Measurements from ENCODE around the gene PCOLCE2.

Gene PCOLCE2

GRCh38 chr3:142914286-142914811 is 25.5 kb upstream of the PCOLCE2 start:
- no peak for DNase-seq (ENCODE audit: low read depth)
- TF ChIP-seq CTCF (IDR thresholded peaks at IDR 0.05; ENCODE audit: insufficient read depth, low read depth, low read length, missing control alignments): no peak
- H3K4me3 ChIP-seq (ENCODE audit: low read length): no peak overlapping the region

GRCh38 chr3:142913432-142913831 is 24.5 kb upstream of the PCOLCE2 start:
- TF ChIP-seq CTCF (IDR thresholded peaks at IDR 0.05; ENCODE audit: insufficient read depth, low read depth, low read length, missing control alignments): no peak
- H3K4me3 ChIP-seq (ENCODE audit: low read length): no peak overlapping the region
- DNase-seq (ENCODE audit: low read depth): no peak

- H3K4me3 ChIP-seq (ENCODE audit: low read length): no peak overlapping the region
- TF ChIP-seq CTCF (IDR thresholded peaks at IDR 0.05; ENCODE audit: insufficient read depth, low read depth, low read length, missing control alignments): no peak
- no peak for DNase-seq (ENCODE audit: low read depth)
These were observed 23.7 kb upstream of the PCOLCE2 start for GRCh38 chr3:142912402-142913172.

- DNase-seq (ENCODE audit: low read depth): no peak
- H3K4me3 ChIP-seq (ENCODE audit: low read length): no peak overlapping the region
- TF ChIP-seq CTCF (IDR thresholded peaks at IDR 0.05; ENCODE audit: insufficient read depth, low read depth, low read length, missing control alignments): no peak
These were observed 21.4 kb upstream of the PCOLCE2 start for GRCh38 chr3:142910280-142910679.

GRCh38 chr3:142909282-142909681 is 20.4 kb upstream of the PCOLCE2 start:
- no peak for DNase-seq (ENCODE audit: low read depth)
- TF ChIP-seq CTCF (IDR thresholded peaks at IDR 0.05; ENCODE audit: insufficient read depth, low read depth, low read length, missing control alignments): no peak
- H3K4me3 ChIP-seq (ENCODE audit: low read length): no peak overlapping the region

- H3K4me3 ChIP-seq (ENCODE audit: low read length): no peak overlapping the region
- DNase-seq (ENCODE audit: low read depth): no peak
- no peak for TF ChIP-seq CTCF (IDR thresholded peaks at IDR 0.05; ENCODE audit: insufficient read depth, low read depth, low read length, missing control alignments)
These were observed 19.1 kb upstream of the PCOLCE2 start for GRCh38 chr3:142907996-142908395.
